Urothelium cell line (cell line): ENCODE measurements around the gene PRKAA2.
A peak's percentile ranks its signal among the peaks of the same experiment; 100 is the strongest.
"Not testable (repeated sequence)": the region's sequence is repeated elsewhere in the genome, so short reads cannot be mapped to it uniquely, and the experiment has no call there.

Experiments used
- DNase-seq: peaks from one replicate; pipeline ENCODE4 v3.0.0; 2011; ENCODE audit warnings: low spot score, mixed read lengths
- FAIRE-seq: peaks from 2 replicates; lab custom pipeline; 2011; peaks lifted over from hg19 to GRCh38; lab: Jason Lieb, UNC

Gene PRKAA2

DNA sequence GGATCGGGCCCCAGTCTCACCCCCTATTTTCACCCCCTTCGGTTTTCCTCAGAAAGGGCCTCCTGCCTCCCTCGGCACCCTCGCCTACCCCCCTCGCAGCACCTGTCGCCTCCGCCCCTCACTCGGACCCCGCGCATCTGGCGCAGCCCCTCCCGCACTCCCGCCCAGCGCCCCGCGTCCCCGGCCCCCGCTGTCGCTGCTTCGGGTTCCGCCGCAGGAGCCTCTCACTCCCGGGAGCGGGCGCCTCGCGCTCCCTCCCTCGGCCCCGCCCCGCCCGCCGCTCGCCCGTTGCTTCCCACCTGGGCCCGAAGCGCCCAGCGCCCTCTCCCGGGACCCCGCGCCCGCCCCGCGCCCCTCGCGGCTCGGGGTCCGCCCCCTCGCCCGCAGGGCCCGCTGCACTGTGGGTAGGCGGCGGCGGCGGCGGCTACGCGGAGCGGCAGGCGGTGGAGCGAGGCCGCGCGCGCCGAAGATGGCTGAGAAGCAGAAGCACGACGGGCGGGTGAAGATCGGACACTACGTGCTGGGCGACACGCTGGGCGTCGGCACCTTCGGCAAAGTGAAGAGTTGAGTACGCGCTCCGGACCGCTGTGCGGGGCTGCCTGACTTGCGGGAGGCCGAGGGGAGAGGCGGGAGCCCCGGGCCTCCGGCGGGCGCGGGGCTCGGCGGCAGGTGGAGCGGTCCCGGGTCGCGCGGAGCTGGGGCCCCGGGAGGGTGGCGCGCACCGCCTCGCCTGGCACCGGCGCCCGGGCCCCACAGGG lies at the start of gene PRKAA2:
TSS of gene PRKAA2 (plus strand) at position 396 of the 758 bp plus-strand sequence. CDS start at position 470, 74 bp downstream.
- DNase-seq (peak; percentile 49), FAIRE-seq (no peak)

DNA sequence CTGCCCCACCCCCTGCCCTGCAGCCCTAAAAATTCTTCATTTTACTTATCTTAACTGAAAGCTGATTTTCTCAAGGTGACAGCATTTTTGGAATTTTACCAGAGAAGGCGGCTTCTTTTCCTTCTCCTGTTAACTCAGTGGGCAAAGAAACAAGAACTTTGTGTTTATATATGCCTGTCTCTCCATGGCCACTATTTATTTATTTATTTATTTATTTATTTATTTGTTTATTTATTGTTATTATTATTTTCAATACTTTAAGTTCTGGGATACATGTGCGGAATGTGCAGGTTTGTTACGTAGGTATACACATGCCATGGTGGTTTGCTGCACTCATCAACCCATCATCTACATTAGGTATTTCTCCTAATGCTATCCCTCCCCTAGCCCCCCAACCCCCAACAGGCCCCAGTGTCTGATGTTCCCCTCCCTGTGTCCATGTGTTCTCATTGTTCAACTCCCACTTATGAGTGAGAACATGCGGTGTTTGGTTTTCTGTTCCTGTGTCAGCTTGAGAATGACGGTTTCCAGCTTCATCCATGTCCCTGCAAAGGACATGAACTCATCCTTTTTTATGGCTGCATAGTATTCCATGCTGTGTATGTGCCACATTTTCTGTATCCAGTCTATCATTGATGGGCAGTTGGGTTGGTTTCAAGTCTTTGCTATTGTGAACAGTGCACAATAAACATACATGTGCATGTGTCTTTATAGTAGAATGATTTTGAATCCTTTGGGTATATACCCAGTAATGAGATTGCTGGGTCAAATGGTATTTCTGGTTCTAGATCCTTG lies 49.5 kb upstream of the PRKAA2 start:
- not testable (repeated sequence) for DNase-seq, FAIRE-seq

DNA sequence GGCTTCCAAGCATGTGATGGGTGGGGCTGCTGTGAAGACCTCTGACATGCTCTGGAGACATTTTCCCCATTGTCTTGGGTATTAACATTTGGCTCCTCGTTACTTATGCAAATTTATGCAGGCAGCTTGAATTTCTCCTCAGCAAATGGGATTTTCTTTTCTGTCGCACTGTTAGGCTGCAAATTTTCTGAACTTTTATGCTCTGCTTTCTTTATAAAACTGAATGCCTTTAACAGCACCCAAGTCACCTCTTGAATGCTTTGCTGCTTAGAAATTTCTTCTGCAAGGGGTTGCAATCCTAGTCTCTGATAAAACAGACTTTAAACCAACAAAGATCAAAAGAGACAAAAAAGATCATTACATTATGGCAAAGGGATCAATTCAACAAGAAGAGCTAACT lies 35.0 kb upstream of the PRKAA2 start:
- not testable (repeated sequence) for DNase-seq, FAIRE-seq

DNA sequence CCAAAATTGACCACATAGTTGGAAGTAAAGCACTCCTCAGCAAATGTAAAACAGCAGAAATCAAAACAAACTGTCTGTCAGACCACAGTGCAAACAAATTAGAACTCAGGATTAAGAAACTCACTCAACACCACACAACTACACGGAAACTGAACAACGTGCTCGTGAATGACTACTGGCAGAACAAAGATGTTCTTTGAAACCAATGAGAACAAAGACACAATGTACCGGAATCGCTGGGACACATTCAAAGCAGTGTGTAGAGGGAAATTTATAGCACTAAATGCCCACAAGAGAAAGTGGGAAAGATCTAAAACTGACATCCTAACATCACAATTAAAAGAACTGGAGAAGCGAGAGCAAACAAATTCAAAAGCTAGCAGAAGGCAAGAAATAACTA lies 34.3 kb upstream of the PRKAA2 start:
- not testable (repeated sequence) for FAIRE-seq, DNase-seq

DNA sequence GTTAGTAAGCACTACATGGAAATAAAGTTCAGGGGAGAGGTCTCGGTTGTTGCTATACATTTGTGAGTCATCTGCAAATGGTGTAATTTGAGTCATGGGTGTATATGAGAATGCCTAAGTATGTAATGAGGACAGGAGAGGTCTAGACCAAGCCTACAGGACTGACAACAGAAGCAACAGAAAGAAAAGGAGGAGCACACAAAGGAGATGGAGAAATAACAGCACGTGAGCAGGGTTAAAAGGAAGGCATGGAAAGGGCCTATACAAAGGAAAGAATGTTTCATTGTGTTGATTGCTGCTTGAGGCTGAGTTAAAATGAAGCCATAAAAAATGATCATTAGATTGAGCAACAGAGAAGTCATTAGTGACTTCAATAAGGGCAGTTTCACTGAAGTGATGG lies 28.0 kb upstream of the PRKAA2 start:
- DNase-seq (no peak), FAIRE-seq (no peak)

DNA sequence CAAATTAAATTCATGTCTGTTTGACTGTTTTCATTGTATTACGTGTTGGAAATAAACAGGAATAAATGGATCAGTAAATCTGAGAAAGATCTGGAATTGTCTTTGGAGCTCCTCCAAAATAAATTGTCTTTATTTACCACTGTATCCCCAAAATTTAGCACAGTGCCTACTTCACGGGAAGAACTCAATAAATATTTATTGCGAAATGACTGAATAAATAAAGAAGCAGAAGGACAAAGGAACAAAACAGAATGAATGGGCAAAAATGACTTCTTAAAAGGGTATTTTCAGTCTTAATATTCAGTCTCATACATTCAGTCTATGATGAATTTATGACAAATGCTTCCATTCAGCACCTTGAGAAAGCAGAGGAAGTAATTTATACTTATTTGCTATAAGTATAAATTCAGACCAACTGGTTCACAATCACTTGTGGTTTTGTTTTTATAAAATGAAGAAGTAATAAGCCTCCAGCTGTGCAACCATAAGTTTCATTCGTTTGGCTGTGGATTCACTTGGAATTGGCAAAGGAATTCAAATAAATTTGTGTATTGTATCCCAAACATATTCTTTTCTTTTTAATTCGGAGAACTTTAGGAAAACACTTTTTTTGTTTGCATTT lies 19.2 kb upstream of the PRKAA2 start:
- no peak for FAIRE-seq
- DNase-seq, result no peak

DNA sequence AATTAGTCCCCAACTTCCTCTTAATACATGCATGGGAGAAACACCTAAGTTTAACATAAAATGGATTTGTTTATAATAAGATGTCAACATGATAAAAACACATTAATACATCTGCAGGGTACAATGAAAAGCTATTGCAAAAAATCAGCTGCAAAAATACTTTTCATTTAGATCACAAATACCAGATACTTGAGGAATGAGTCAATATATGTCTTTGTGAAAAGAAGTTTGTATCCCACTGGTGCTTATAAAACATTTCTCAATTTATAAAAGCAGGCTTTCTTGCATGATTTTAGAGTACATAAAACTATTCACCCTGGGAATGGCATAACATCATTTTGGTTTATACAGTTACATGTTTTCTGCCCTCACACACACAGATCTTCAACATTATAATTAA lies 18.6 kb upstream of the PRKAA2 start:
- no peak for FAIRE-seq
- DNase-seq, result no peak

DNA sequence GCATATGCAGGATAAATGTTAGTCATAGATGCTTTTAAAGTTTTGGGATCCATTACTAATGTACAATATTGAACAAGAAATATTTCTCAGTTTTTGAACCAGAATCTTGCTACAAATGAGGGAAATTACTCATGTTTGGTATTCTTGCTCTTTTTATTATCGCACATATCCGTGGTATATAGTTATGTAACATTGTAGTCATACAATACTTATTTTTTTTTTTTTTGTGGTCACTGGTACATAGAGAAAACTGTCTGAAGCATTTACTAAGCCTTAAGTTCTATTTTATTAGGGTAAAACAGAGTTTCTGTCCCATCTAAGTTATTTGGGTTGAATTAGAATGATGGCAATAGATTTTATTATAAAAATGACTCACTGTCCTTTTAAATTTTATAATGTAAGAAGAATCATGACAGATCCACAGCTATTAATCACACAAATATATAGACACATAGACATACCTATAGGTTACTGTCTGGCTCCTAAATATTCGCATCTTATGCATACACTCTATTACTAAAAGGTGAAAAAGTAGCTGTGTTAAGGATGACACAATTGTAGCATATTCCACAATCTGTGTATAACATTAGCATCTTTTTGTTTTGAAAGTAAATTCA lies 18.0 kb upstream of the PRKAA2 start:
- DNase-seq, result no peak
- no peak for FAIRE-seq

DNA sequence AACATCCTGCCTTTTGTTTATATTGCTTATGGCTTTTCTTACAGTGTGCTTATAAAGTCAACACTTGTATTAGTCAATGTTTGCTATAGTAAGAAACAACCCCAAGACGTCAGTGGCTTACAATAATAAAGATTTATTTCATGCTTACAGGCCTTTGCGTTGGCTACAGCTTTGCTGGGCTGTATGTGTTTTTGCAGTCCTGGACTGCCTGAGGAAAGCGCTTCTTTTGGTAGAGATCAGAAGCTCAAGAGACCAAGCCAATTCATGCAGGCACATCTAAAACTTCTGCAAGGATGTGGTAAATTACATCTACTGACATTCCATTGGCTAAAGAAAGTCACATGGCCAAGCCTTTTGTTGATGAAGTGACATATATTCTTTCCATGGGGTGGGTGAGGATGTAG lies 17.5 kb upstream of the PRKAA2 start:
- FAIRE-seq (no peak), DNase-seq (peak; percentile 6)

DNA sequence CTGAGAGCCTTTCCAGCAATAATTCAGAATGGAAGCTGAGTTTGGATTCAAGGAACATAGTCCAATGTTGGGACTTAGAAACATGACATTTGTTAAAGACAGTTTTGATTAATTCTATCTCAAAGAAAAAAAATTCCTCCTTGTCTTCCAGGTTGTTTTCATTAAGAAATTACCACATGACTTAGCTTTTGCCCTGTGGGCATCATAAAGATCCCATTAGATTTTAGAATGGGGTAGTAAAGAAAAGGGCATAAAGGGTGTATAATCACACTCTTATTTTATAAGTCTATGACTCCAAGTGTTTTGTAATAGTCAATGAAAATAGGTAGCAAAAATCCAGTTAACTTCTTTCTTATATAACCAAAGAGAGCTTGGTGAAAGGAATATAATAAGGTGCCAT lies 14.3 kb upstream of the PRKAA2 start:
- DNase-seq, result no peak
- no peak for FAIRE-seq

DNA sequence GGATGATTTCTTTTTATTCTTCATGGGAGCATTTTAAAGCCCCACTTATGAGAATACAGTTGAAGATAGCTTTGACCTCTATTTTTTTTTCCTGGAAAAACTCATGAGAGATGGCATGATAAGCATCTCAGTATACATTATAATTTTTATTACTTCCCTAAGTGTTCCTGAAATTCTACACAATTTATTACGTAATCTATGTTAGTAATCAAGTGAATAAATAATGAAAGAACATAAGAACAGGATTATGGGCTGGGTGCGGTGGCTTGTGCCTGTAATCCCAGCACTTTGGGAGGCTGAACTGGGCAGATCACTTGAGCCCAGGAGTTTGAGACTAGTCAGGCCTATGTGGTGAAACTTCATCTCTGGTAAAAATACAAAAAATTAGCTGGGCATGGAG lies 13.2 kb upstream of the PRKAA2 start:
- FAIRE-seq (no peak), DNase-seq (no peak)

DNA sequence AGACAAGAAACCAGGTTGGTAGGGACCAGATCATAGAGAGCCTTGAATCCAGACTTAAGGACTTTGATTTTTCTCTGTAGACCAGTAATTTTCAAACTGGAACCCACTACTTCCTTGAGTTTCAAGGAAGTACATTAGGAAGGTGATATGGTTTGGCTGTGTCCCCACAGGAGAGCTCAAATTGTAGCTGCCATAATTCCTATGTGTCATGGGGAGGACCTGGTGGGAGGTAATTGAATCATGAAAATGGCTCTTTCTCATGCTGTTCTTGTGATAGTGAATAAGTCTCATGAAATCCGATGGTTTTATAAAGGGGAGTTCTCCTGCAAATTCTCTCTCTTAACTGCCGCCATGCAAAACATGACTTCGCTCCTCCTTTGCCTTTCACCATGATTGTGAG lies 10.1 kb upstream of the PRKAA2 start:
- DNase-seq (no peak), FAIRE-seq (no peak)

DNA sequence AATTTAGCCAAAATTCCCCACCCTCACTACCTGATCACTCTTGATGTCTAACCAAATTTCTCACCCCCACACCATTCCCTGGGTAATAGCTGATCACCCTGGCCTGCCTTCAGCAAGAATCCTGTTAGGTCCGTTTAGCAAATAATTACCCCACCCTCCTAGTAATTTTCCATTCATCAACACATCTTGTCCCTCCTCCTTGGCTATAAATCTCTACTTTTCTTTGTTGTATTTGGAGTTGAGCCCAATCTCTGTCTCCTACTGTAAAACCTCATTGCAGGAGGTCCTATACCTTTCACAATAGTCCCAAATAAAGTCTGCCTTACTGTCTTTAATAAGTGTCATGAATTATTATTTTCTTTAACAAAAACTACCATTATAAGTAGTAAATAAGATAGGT lies 6.9 kb upstream of the PRKAA2 start:
- DNase-seq (no peak), FAIRE-seq (no peak)

DNA sequence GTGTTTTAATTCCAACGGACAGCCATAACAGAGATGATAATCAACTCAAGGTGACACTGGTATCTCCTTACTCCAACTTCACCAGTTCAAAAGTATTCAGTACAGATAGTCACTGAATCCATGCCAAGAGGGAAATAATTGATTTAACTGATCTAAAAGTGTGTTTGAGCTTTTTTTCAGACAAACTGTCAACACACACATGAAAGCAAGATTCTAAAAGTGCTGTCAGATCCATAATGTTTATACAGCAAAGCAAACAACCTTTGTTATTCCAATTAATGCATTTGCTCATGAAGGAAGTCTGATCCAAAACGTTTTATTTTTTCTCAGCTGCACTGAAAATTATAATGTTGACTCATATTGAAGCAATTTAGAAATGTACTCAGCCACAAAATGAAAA lies 5.9 kb upstream of the PRKAA2 start:
- FAIRE-seq (no peak), DNase-seq (no peak)

DNA sequence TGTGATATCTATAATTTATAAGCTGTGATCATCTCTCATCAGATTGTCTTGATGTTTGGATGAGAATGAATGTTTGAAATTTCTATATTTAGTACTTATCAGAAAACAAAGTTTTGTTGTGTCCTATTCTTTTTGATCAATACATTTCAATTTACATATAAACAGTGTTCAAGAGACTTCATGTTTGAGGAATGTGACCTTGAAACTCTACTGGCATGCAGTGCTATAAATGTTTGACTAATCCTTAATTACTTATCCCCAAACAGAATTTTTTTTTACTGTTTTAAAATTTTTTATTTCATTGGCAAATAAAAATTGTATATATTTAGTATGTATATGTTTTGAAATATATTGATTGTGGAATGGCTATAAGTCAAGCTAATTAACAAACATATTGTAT lies 1.5 kb upstream of the PRKAA2 start:
- no peak for FAIRE-seq

DNA sequence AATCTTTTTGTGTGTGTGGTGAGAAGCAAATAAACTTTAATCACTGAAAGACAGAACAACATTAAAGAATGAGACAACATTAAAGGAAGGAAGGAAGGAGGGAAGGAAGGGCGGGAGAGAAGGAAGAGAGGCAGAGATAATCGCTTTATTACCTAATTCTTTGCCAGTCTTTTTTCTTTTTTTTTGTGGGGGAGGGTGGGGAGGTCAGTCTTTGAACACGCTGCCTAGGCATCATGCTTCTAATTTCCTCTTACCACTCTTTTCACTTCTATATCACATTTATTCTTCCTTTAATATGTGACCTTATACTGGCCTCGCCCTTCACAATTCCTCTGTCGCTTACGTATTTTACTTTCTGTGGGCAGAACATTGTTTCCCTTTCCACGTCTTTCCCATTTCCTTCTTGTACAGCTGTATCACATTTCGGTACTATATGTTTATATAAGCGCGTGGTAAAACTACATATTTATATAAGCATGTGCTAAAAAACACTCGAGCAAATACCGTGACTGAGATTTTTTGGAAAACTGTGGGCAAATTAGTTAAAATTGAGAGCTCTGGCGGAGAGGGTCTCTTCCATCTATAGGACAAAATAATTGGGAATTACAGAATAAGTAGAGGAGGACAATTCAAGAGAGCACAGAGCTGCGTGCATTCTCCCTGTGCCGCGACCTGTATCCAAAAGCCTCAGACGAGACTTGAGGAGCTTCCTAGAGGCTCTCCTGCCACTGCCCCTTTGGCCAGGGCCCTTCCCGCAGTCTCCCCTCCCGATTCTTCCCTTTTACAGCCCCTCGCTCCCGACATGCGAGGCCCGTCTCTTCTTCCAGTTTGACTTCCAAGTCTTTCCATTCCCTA lies 823 bp upstream of the PRKAA2 start:
- DNase-seq, result peak; percentile 13
- FAIRE-seq, result no peak

More for the DNA sequence above, 1.5 kb upstream of the PRKAA2 start:
- no peak for DNase-seq

DNA sequence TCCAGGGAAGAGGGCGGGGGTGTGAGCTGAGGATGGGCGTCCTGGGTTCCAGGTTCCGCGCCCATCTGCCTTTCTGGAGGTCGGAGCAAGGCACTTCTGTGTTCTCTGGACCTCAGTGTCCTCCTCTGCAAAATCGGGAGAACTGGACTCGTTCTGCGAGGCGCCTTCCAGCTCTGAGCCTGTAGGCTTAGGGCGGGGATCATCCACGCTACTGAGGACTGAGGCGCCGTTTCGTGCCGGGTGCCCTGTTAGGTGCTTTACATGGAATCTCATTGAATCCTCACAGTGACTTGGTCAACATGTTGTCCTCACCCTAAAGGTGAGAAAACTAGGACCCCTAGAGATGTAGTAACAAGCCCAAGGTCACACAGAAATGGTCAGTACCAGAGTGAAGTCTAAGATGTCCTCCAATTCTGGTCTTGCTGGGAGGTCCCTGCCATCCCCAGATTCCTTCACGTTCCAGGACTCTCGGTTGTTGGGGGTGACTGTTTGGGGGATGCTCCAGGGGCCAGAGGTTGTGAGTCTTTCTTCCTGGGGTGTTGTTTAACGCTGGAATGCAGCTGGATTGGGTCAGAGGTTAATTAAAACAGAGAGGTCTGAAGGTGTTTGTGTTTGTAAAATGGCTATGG lies 677 bp downstream of the PRKAA2 start:
- FAIRE-seq (no peak), DNase-seq (peak; percentile 20)

DNA sequence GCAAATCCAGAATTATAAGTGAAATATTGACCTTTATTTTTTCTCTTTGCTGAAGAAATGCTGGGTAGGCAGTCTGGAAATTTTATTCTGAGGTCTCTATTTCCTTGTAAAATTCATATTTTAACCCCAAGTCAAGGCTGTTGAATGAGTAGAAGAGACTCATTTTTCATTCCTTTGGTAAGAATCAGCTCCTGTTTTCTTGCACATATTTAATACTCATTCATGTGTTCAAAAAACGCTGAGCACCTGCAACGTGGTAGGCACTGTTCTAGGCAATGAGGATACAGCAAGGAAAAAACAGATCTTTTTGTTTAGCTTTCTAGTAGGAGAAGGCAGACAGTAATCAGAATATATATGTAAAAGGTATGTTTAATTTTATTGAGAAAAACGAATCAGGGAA lies 1.5 kb downstream of the PRKAA2 start:
- FAIRE-seq, result no peak

DNA sequence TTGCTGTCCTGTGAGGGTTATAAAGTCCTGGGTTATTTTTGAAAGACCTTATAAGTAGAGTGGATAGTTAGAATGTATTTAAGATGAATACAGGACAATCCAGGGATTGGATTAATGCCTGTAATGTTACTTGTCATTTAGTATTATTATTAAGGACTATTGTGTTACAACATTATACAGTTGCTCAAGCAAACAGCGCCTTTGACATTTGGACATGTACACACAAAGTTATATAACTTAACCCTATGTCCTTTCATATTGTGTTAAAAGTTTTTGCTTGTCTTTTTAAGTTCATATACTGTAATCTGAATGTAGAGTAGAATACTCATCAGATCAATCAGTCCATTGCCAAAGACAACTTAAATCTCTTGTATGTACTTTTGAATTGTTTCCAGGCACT lies 2.0 kb downstream of the PRKAA2 start:
- DNase-seq (no peak), FAIRE-seq (no peak)

More for the DNA sequence above, 1.5 kb downstream of the PRKAA2 start:
- DNase-seq, result no peak

DNA sequence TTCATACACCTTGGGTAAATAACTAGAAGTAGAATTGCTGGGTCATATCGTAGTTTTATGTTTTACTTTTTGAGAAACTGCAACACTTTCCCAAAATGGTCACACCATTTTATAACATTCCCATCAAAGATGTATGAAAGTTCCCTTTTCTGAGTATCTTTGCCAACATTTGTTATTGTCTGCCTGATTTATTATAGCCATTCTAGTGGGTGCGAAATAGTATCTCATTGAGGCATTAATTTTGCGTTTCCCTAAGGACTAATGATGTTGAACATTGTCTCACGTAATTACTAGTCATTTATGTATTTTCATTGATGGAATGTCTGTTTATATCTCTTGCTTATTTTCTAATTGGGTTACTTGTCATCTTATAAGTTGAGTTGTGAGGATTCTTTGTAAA lies 3.4 kb downstream of the PRKAA2 start:
- FAIRE-seq (no peak), DNase-seq (no peak)
